Transverse colon (tissue), 3 donors: ENCODE results near the gene C1orf198.

Source experiments
- POLR2A ChIP-seq: fragments of 450-650 bp; IDR thresholded peaks from one replicate; pipeline ENCODE4 v1.6.1; 2016; ENCODE audit warnings: antibody characterized with exemption, mild to moderate bottlenecking, moderate library complexity
- POLR2AphosphoS5 ChIP-seq, 3 donors: sonication (generic); formaldehyde crosslinking; IDR thresholded peaks; one replicate each; pipeline ENCODE4 v1.6.1; 2016; ENCODE audit warnings: antibody characterized with exemption in 3 of 3

DNA sequence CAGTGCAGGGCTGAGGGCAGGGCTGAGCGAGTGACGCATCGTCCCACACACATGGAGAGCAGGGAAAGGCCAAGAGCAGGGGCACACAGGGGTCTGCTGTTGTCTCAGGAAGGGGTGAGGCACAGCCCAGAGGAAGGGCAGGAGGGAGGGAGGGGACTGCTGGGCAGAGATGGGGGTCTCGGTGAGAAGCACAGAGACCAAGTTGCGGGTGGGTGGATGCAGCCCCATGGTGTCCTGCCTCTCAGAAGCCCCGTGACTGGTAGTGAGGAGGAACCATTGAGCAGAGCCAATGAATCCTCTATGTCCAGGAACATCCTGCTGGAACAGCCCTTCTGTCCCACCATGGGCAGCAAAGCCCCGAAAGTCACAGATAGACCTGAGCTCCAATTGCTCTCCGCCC is 17.8 kb downstream of the C1orf198 start:
- no peak for TF ChIP-seq POLR2A
- no peak for TF ChIP-seq POLR2AphosphoS5 (IDR thresholded peaks at IDR 0.05)
